B cell (primary cell): ENCODE results near the gene PCDHA10. TPM values are rescaled to one million over a fixed set of nuclear protein-coding genes. Genes with fewer than 3 reads are reported as not detected.
"Not testable (repeated sequence)": the region's sequence is repeated elsewhere in the genome, so short reads cannot be mapped to it uniquely, and the experiment has no call there.

Experiments
- ATAC-seq: fragments of 200-7000 bp; cut with Tn5 transposase; one replicate; pipeline ENCODE4 v1.10.0; 2021; ENCODE audit warnings: low read depth, mild to moderate bottlenecking, moderate number of reproducible peaks, moderate library complexity
- CTCF ChIA-PET: fragments of 350-600 bp; sonication (Branson Sonifier 250); formaldehyde crosslinking; loops from one replicate; lab custom pipeline; 2021; ENCODE audit warnings: antibody characterized with exemption, inconsistent platforms; lab: Charles Lee
- POLR2A ChIA-PET: fragments of 350-600 bp; sonication (Branson Sonifier 250); formaldehyde crosslinking; loops from one replicate; lab custom pipeline; 2021; ENCODE audit warnings: antibody characterized with exemption; lab: Charles Lee
- DNase-seq: peaks from one replicate; pipeline ENCODE4 v3.0.0; 2013
- H2AFZ ChIP-seq: 2 replicates; pipeline ENCODE4 v1.6.1; 2012; ENCODE audit warnings: mild to moderate bottlenecking, low read depth, low read length; ENCODE audit not compliant: insufficient read depth, poor library complexity, severe bottlenecking
- H3K27ac ChIP-seq, 2 donors: 1 replicate in 1 of 2; 2 replicates in 1 of 2; pipeline ENCODE4 v1.5.1; 2012 to 2013; ENCODE audit warnings: low read length in 2 of 2, mild to moderate bottlenecking in 2 of 2, moderate library complexity in 1 of 2
- H3K27me3 ChIP-seq, 4 experiments: fragments of 200-600 bp in 1 of 4; sonication (generic) in 1 of 4; replicated peaks in 1 of 4; 1 replicate in 2 of 4; 2 replicates in 2 of 4; pipeline versions ENCODE4 v1.6.1 to v1.7.0; 2013 to 2016; ENCODE audit warnings: low read length in 3 of 4, mild to moderate bottlenecking in 2 of 4, mixed read lengths in 1 of 4, moderate library complexity in 1 of 4; ENCODE audit not compliant: insufficient read depth in 4 of 4, control insufficient read depth in 3 of 4; ENCODE audit errors: control extremely low read depth in 1 of 4
- H3K36me3 ChIP-seq, 2 experiments: replicated peaks in 1 of 2; 1 replicate in 1 of 2; 2 replicates in 1 of 2; pipeline versions ENCODE4 v1.6.1 to v1.7.1; 2013; ENCODE audit warnings: low read length in 1 of 2; ENCODE audit not compliant: insufficient read depth in 2 of 2, control insufficient read depth in 1 of 2; ENCODE audit errors: control extremely low read depth in 1 of 2, extremely low read depth in 1 of 2
- H3K4me1 ChIP-seq, 2 donors: fragments of 200-600 bp in 1 of 2; sonication (generic) in 1 of 2; 1 replicate in 1 of 2; 2 replicates in 1 of 2; pipeline versions ENCODE4 v1.5.1 to v1.6.1; 2013 to 2017; ENCODE audit warnings: low read length in 2 of 2; ENCODE audit not compliant: control insufficient read depth in 2 of 2, insufficient read depth in 2 of 2
- H3K4me2 ChIP-seq: replicated peaks from 2 replicates; pipeline ENCODE3; 2012; ENCODE audit warnings: mild to moderate bottlenecking, low read depth, low read length; ENCODE audit not compliant: poor library complexity, severe bottlenecking
- H3K4me3 ChIP-seq, 5 experiments: fragments of 200-600 bp in 1 of 5; sonication (generic) in 1 of 5; 1 replicate in 3 of 5; 2 replicates in 2 of 5; pipeline versions ENCODE4 v1.5.1 to v1.7.0; 2011 to 2016; ENCODE audit warnings: low read length in 4 of 5, mild to moderate bottlenecking in 4 of 5, low read depth in 2 of 5, control low read depth in 1 of 5, moderate library complexity in 1 of 5; ENCODE audit not compliant: insufficient read depth in 1 of 5; ENCODE audit errors: control extremely low read depth in 1 of 5, extremely low read depth in 1 of 5
- H3K79me2 ChIP-seq: fragments of 200-600 bp; sonication (generic); one replicate; pipeline ENCODE4 v1.6.0; 2016; ENCODE audit warnings: low read length; ENCODE audit not compliant: control insufficient read depth, insufficient read depth
- H3K9ac ChIP-seq: fragments of 200-600 bp; sonication (generic); 2 replicates; pipeline ENCODE4 v1.6.1; 2017; ENCODE audit warnings: mild to moderate bottlenecking, low read length, moderate library complexity
- H3K9me3 ChIP-seq, 3 donors: one replicate each; pipeline versions ENCODE4 v1.6.1 to v1.7.1; 2013; ENCODE audit warnings: low read length in 2 of 3; ENCODE audit not compliant: control insufficient read depth in 2 of 3, insufficient read depth in 1 of 3; ENCODE audit errors: control extremely low read depth in 1 of 3
- H4K20me1 ChIP-seq: 2 replicates; pipeline ENCODE4 v1.6.0; 2012; ENCODE audit warnings: mild to moderate bottlenecking, low read length; ENCODE audit not compliant: insufficient read depth, control insufficient read depth, poor library complexity, severe bottlenecking
- H3K27ac Mint-ChIP-seq: one replicate; pipeline ENCODE4 v1.8.0; 2021; ENCODE audit warnings: mixed read lengths
- H3K27me3 Mint-ChIP-seq: one replicate; pipeline ENCODE4 v1.8.0; 2021; ENCODE audit warnings: mixed read lengths
- H3K4me1 Mint-ChIP-seq: one replicate; pipeline ENCODE4 v1.8.0; 2021; ENCODE audit warnings: mixed read lengths
- H3K4me3 Mint-ChIP-seq: one replicate; pipeline ENCODE4 v1.8.0; 2021; ENCODE audit warnings: mixed read lengths
- H3K9me3 Mint-ChIP-seq: one replicate; pipeline ENCODE4 v1.8.0; 2022; ENCODE audit warnings: mixed read lengths; ENCODE audit not compliant: insufficient read depth
- CTCF ChIP-seq: fragments of 200-600 bp; IDR thresholded peaks from one replicate; pipeline ENCODE4 v1.8.0; 2022; ENCODE audit warnings: antibody characterized with exemption, mild to moderate bottlenecking
- EZH2 ChIP-seq: IDR thresholded peaks from 2 replicates; pipeline ENCODE4 v1.6.1; 2012; ENCODE audit warnings: borderline replicate concordance, low read depth, mild to moderate bottlenecking, moderate library complexity, low read length; ENCODE audit not compliant: insufficient read depth, poor library complexity, severe bottlenecking
- WGBS: methylation state at CpG from one replicate; pipeline ENCODE4 v1.1.5; 2013; ENCODE audit warnings: missing lambda C conversion rate; ENCODE audit not compliant: insufficient coverage; 5-methylcytosine and 5-hydroxymethylcytosine counted together
- intact Hi-C: fragments of 100-400 bp; cut with micrococcal nuclease; formaldehyde crosslinking; loops from one replicate; pipeline ENCODE4 v1.10.0; 2022
- polyA plus RNA-seq: library from polyadenylated mRNA; depleted of rRNA; stranded (reverse); fragments of >200 nt; gene quantifications from 2 replicates; pipeline ENCODE4 v1.2.3, GENCODE V29; 2012
- total RNA-seq, 2 donors: library from RNA; stranded (reverse); fragments of 120-200 nt in 1 of 2; gene quantifications; 1 replicate in 1 of 2; 2 replicates in 1 of 2; pipeline versions ENCODE4 v1.2.3 to v1.2.4, GENCODE V29; 2013 to 2022

The PCDHA10 gene
- total and polyA plus RNA-seq, 2 donors (not counting 1 experiment from before 2014, with no cell fraction given), result not detected

DNA sequence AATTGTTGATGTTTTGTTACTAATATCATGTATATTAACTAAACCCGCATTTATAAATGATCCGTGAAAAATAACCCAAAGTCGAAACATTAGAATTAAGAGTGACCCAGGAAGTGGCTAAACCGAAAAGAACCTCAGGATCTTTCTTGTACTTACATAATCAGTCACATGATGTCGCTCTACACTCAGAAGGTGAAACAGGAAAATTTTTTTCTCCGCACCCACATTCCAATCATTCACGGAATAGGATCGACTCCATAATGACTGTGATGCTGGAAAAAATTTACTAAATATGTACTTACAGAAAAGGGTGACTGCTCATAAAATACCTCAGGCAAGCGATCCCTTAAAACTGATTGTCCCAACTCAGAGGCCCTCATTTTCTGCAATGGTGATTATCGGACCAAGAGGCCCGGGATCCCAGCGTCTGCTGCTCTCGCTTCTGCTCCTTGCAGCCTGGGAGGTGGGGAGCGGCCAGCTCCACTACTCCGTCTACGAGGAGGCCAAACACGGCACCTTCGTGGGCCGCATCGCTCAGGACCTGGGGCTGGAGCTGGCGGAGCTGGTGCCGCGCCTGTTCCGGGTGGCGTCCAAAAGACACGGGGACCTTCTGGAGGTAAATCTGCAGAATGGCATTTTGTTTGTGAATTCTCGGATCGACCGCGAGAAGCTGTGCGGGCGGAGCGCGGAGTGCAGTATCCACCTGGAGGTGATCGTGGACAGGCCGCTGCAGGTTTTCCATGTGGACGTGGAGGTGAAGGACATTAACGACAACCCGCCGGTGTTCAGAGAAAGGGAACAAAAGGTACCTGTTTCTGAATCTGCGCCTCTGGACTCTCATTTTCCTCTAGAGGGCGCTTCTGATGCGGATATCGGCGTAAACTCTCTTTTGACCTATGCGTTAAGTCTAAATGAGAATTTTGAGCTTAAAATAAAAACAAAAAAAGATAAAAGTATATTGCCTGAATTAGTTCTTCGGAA lies 19.7 kb downstream of the PCDHA10 start, which contains the start of gene PCDHA12:
PCDHA12 (plus strand) TSS at position 224 of the 981 bp plus-strand sequence; CDS start at position 389, 165 bp downstream.
- H3K27ac ChIP-seq, result no peak within 1 kb of the TSS
- H3K9me3 Mint-ChIP-seq, result peaks cover 2% of the 10 kb centered on the region
- no peaks in the 10 kb centered on the region for H4K20me1 ChIP-seq
- no peak within 1 kb of the TSS for H3K9ac ChIP-seq
- no peak within 1 kb of the TSS for H3K27ac Mint-ChIP-seq
- H3K4me3 ChIP-seq, result no peak within 1 kb of the TSS
- TF ChIP-seq EZH2 (no peak), CTCF (no peak)
- H3K4me1 Mint-ChIP-seq, result no peaks in the 10 kb centered on the region
- intact Hi-C loops, result no loop called here
- H3K4me3 Mint-ChIP-seq, result no peak within 1 kb of the TSS
- no peaks in the 10 kb centered on the region for H3K79me2 ChIP-seq
- no peak within 1 kb of the TSS for H2AFZ ChIP-seq
- H3K27me3 Mint-ChIP-seq, result peaks cover 20% of the 10 kb centered on the region
- CTCF ChIA-PET, result no interaction called here
- peaks cover 0 to 32% (median 8%) of the 10 kb centered on the region in 3 donors for H3K9me3 ChIP-seq
- no peaks in the 10 kb centered on the region for H3K36me3 ChIP-seq
- POLR2A ChIA-PET, result no interaction called here
- H3K4me1 ChIP-seq, result no peaks in the 10 kb centered on the region
- H3K27me3 ChIP-seq, result peaks cover 0 to 16% (median 12%) of the 10 kb centered on the region in 4 experiments
- H3K4me2 ChIP-seq, result no peak within 1 kb of the TSS
- DNase-seq (no peak), ATAC-seq (no peak)
- WGBS, result 31% methylated on average over 35 of the region's 47 CpGs

DNA sequence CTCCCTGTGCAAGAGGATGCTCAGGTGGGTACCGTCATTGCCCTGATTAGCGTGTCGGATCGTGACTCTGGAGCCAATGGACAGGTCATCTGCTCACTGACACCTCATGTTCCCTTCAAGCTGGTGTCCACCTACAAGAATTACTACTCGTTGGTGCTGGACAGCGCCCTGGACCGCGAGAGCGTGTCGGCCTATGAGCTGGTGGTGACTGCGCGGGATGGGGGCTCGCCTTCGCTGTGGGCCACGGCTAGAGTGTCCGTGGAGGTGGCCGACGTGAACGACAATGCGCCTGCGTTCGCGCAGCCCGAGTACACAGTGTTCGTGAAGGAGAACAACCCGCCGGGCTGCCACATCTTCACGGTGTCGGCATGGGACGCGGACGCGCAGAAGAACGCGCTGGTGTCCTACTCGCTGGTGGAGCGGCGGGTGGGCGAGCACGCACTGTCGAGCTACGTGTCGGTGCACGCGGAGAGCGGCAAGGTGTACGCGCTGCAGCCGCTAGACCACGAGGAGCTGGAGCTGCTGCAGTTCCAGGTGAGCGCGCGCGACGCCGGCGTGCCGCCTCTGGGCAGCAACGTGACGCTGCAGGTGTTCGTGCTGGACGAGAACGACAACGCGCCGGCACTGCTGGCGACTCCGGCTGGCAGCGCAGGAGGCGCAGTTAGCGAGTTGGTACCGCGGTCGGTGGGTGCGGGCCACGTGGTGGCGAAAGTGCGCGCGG lies 21.0 kb downstream of the PCDHA10 start:
- H4K20me1 ChIP-seq, H2AFZ ChIP-seq, H3K36me3 ChIP-seq, H3K4me1 Mint-ChIP-seq, H3K27ac ChIP-seq, H3K4me2 ChIP-seq, POLR2A ChIA-PET, DNase-seq, H3K4me3 Mint-ChIP-seq, H3K9me3 Mint-ChIP-seq, intact Hi-C loops, H3K27ac Mint-ChIP-seq, H3K4me1 ChIP-seq, H3K9ac ChIP-seq, ATAC-seq, H3K79me2 ChIP-seq, H3K4me3 ChIP-seq, CTCF ChIA-PET: not testable (repeated sequence)
- peaks cover 0 to 16% (median 12%) of the 10 kb centered on the region in 4 experiments for H3K27me3 ChIP-seq
- WGBS, result 55% methylated on average over 80 of the region's 80 CpGs
- H3K27me3 Mint-ChIP-seq, result peaks cover 31% of the 10 kb centered on the region
- H3K9me3 ChIP-seq, result peaks cover 3 to 22% (median 8%) of the 10 kb centered on the region in 3 donors
